K562 (cell line): ENCODE results near the gene TMEM106B. TPM values are rescaled to one million over a fixed set of nuclear protein-coding genes. Genes with fewer than 3 reads are reported as not detected.
A peak's percentile ranks its signal among the peaks of the same experiment; 100 is the strongest.

Source experiments
- ATF7 ChIP-seq: fragments of 450-650 bp; IDR thresholded peaks from 2 replicates; pipeline ENCODE4 v1.7.1; 2014; ENCODE audit warnings: mild to moderate bottlenecking, moderate library complexity
- CXXC5 ChIP-seq: fragments of 250-450 bp; sonication (Bioruptor Pico); IDR thresholded peaks from 2 replicates; pipeline ENCODE4 v1.8.0; 2022; ENCODE audit warnings: inconsistent platforms, mild to moderate bottlenecking, moderate library complexity
- HCFC1 ChIP-seq: IDR thresholded peaks from 2 replicates; pipeline ENCODE4 v1.6.1; 2012; ENCODE audit warnings: low read depth, low read length, improper control_type of control experiment
- MTA1 ChIP-seq: fragments of 450-650 bp; IDR thresholded peaks from 2 replicates; pipeline ENCODE4 v1.6.1; 2017; ENCODE audit warnings: borderline replicate concordance
- NCOA4 ChIP-seq: fragments of 450-650 bp; IDR thresholded peaks from 2 replicates; pipeline ENCODE4 v1.6.1; 2018; ENCODE audit warnings: mild to moderate bottlenecking; ENCODE audit not compliant: partially characterized antibody
- RFX7 ChIP-seq: fragments of 250-450 bp; sonication (Bioruptor Pico); IDR thresholded peaks from 2 replicates; pipeline ENCODE4 v1.5.1; 2021; ENCODE audit warnings: mild to moderate bottlenecking
- TEAD4 ChIP-seq, 2 experiments: sonication (generic) in 1 of 2; formaldehyde crosslinking in 1 of 2; IDR thresholded peaks; 2 replicates each; pipeline versions ENCODE4 v1.6.1 to v1.8.0; 2012 to 2022; ENCODE audit warnings: borderline replicate concordance in 1 of 2, inconsistent platforms in 1 of 2, low read length in 1 of 2, mild to moderate bottlenecking in 1 of 2, missing genetic modification reagents in 1 of 2
- TRIM28 ChIP-seq: fragments of 450-650 bp; IDR thresholded peaks from 2 replicates; pipeline ENCODE4 v1.6.1; 2017
- ZNF184 ChIP-seq: sonication (generic); formaldehyde crosslinking; IDR thresholded peaks from 2 replicates; pipeline ENCODE4 v1.5.0; 2020; ENCODE audit warnings: missing genetic modification reagents
- ZNF408 ChIP-seq: fragments of 250-450 bp; sonication (Bioruptor Pico); IDR thresholded peaks from 2 replicates; pipeline ENCODE4 v1.4.0; 2020; ENCODE audit warnings: low read depth, mild to moderate bottlenecking, moderate library complexity
- ZNF644 ChIP-seq: fragments of 200-800 bp; sonication (Bioruptor generic); IDR thresholded peaks from 2 replicates; pipeline ENCODE4 v1.6.1; 2016; ENCODE audit warnings: low read depth, missing genetic modification characterization, missing compliant biosample characterization
- ZSCAN29 ChIP-seq: fragments of 450-650 bp; IDR thresholded peaks from 2 replicates; pipeline ENCODE4 v1.6.1; 2017
- ZZZ3 ChIP-seq: fragments of 450-650 bp; IDR thresholded peaks from 2 replicates; pipeline ENCODE4 v1.6.1; 2016; ENCODE audit warnings: antibody characterized with exemption, mild to moderate bottlenecking, moderate library complexity
- polyA plus RNA-seq, 8 experiments: library from polyadenylated mRNA; depleted of rRNA in 4 of 8; stranded (reverse) in 5 of 8; unstranded in 3 of 8; fragments of >200 nt; fragmentation: Nextera tagmentation in 2 of 8; fragmentation: Illumina TruSeq in 1 of 8; extraction: Ambion mirVana in 2 of 8; extraction: Trizol in 1 of 8; gene quantifications; 2 replicates each; pipeline versions ENCODE4 v1.2.1 to v1.2.3, GENCODE V29; 2011 to 2014; ENCODE audit warnings: inconsistent platforms in 1 of 8, missing spikeins in 1 of 8
- total RNA-seq, 7 experiments: library from RNA; depleted of rRNA in 6 of 7; stranded (reverse); fragments of >200 nt in 6 of 7; fragmentation: Illumina TruSeq in 2 of 7; extraction: Trizol in 2 of 7; gene quantifications; 2 replicates each; pipeline versions ENCODE4 v1.2.1 to v1.2.3, GENCODE V29; 2011 to 2021; ENCODE audit warnings: low replicate concordance in 1 of 7
- TF ChIP-seq, protein P1 (sequence below): fragments of 200-600 bp; sonication (generic); IDR thresholded peaks from one replicate; pipeline ENCODE4 v1.6.1; 2012; ENCODE audit warnings: mild to moderate bottlenecking, low read depth, low read length, inconsistent platforms
- TF ChIP-seq, protein P2 (sequence below): fragments of 250-450 bp; sonication (Bioruptor Pico); IDR thresholded peaks from 2 replicates; pipeline ENCODE4 v1.8.0; 2021; ENCODE audit warnings: borderline replicate concordance, mild to moderate bottlenecking, moderate library complexity; ENCODE audit not compliant: poor library complexity, severe bottlenecking
- TF ChIP-seq, protein P3 (sequence below): sonication (generic); formaldehyde crosslinking; IDR thresholded peaks from 2 replicates; pipeline ENCODE4 v1.8.1; 2023; ENCODE audit warnings: mild to moderate bottlenecking, missing genetic modification reagents, moderate library complexity

TMEM106B gene
- total and polyA plus RNA-seq, 9 of the 15 experiments (the other 6 are each of a cell fraction or from before 2014, with no cell fraction given): 8.6 to 30.4 (median 18.7) TPM

DNA sequence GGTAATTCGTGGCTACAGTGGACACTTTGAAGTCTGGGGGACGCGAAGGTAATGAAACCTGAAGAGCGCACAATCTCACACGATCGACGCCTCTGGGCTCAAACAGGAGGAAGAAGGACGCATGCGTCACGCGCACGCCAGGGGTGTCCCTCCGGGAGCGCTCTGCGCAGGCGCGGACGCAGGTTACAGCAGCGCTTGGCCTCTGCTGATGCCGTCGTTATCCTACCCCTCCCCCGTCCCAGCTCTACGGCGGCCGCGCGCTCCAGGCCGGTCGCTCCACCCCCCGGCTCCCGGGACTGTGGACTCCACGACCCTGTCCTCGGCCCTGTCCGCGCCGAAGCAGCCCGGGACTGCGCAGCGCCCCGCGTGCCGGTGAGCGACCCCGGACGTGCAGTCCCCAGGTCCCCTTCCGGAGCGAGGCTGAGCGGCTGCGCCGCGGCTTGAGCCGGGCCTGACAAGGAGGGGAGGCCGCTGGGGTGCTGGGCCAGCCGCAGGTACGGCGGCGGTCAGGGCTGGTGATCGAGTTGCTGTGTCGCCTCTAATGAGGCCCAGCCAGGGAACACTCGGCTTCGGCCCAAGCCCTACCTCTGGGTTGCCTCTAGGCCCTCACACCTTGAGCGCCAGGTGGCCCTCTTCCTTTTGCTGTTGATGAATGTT is at the start of gene TMEM106B (continued):
- TF ChIP-seq, protein P1, sequence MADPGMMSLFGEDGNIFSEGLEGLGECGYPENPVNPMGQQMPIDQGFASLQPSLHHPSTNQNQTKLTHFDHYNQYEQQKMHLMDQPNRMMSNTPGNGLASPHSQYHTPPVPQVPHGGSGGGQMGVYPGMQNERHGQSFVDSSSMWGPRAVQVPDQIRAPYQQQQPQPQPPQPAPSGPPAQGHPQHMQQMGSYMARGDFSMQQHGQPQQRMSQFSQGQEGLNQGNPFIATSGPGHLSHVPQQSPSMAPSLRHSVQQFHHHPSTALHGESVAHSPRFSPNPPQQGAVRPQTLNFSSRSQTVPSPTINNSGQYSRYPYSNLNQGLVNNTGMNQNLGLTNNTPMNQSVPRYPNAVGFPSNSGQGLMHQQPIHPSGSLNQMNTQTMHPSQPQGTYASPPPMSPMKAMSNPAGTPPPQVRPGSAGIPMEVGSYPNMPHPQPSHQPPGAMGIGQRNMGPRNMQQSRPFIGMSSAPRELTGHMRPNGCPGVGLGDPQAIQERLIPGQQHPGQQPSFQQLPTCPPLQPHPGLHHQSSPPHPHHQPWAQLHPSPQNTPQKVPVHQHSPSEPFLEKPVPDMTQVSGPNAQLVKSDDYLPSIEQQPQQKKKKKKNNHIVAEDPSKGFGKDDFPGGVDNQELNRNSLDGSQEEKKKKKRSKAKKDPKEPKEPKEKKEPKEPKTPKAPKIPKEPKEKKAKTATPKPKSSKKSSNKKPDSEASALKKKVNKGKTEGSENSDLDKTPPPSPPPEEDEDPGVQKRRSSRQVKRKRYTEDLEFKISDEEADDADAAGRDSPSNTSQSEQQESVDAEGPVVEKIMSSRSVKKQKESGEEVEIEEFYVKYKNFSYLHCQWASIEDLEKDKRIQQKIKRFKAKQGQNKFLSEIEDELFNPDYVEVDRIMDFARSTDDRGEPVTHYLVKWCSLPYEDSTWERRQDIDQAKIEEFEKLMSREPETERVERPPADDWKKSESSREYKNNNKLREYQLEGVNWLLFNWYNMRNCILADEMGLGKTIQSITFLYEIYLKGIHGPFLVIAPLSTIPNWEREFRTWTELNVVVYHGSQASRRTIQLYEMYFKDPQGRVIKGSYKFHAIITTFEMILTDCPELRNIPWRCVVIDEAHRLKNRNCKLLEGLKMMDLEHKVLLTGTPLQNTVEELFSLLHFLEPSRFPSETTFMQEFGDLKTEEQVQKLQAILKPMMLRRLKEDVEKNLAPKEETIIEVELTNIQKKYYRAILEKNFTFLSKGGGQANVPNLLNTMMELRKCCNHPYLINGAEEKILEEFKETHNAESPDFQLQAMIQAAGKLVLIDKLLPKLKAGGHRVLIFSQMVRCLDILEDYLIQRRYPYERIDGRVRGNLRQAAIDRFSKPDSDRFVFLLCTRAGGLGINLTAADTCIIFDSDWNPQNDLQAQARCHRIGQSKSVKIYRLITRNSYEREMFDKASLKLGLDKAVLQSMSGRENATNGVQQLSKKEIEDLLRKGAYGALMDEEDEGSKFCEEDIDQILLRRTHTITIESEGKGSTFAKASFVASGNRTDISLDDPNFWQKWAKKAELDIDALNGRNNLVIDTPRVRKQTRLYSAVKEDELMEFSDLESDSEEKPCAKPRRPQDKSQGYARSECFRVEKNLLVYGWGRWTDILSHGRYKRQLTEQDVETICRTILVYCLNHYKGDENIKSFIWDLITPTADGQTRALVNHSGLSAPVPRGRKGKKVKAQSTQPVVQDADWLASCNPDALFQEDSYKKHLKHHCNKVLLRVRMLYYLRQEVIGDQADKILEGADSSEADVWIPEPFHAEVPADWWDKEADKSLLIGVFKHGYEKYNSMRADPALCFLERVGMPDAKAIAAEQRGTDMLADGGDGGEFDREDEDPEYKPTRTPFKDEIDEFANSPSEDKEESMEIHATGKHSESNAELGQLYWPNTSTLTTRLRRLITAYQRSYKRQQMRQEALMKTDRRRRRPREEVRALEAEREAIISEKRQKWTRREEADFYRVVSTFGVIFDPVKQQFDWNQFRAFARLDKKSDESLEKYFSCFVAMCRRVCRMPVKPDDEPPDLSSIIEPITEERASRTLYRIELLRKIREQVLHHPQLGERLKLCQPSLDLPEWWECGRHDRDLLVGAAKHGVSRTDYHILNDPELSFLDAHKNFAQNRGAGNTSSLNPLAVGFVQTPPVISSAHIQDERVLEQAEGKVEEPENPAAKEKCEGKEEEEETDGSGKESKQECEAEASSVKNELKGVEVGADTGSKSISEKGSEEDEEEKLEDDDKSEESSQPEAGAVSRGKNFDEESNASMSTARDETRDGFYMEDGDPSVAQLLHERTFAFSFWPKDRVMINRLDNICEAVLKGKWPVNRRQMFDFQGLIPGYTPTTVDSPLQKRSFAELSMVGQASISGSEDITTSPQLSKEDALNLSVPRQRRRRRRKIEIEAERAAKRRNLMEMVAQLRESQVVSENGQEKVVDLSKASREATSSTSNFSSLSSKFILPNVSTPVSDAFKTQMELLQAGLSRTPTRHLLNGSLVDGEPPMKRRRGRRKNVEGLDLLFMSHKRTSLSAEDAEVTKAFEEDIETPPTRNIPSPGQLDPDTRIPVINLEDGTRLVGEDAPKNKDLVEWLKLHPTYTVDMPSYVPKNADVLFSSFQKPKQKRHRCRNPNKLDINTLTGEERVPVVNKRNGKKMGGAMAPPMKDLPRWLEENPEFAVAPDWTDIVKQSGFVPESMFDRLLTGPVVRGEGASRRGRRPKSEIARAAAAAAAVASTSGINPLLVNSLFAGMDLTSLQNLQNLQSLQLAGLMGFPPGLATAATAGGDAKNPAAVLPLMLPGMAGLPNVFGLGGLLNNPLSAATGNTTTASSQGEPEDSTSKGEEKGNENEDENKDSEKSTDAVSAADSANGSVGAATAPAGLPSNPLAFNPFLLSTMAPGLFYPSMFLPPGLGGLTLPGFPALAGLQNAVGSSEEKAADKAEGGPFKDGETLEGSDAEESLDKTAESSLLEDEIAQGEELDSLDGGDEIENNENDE: no peak
- TF ChIP-seq ZNF184: no peak
- peak; percentile 89; the same call in 1 of the 2 replicates for TF ChIP-seq MTA1
- TF ChIP-seq ZNF644: no peak
- no peak for TF ChIP-seq RFX7
- TF ChIP-seq ZNF408 (CRISPR knock-in tag): no peak
- peak; percentile 83 for TF ChIP-seq CXXC5
- TF ChIP-seq ZSCAN29: no peak
- TF ChIP-seq TEAD4 (IDR thresholded peaks at IDR 0.05; ENCODE audit: low read length): peak; percentile 4; the same call in 1 of the 2 replicates
- 0 out of 2 replicates have a peak, but pooled peaks have one; percentile 17 for TF ChIP-seq TEAD4 (CRISPR knock-in tag; IDR thresholded peaks at IDR 0.05; ENCODE audit: borderline replicate concordance)
- TF ChIP-seq HCFC1: peak; percentile 70
- no peak for TF ChIP-seq ZZZ3
- TF ChIP-seq NCOA4: no peak
- TF ChIP-seq, protein P2, sequence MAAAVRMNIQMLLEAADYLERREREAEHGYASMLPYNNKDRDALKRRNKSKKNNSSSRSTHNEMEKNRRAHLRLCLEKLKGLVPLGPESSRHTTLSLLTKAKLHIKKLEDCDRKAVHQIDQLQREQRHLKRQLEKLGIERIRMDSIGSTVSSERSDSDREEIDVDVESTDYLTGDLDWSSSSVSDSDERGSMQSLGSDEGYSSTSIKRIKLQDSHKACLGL (CRISPR knock-in tag): no peak
- TF ChIP-seq TRIM28: no peak
- TF ChIP-seq ATF7: peak; percentile 75; the same call in 1 of the 2 replicates
- TF ChIP-seq, protein P3, sequence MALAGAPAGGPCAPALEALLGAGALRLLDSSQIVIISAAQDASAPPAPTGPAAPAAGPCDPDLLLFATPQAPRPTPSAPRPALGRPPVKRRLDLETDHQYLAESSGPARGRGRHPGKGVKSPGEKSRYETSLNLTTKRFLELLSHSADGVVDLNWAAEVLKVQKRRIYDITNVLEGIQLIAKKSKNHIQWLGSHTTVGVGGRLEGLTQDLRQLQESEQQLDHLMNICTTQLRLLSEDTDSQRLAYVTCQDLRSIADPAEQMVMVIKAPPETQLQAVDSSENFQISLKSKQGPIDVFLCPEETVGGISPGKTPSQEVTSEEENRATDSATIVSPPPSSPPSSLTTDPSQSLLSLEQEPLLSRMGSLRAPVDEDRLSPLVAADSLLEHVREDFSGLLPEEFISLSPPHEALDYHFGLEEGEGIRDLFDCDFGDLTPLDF (CRISPR knock-in tag): peak; percentile 67; the same call in 1 of the 2 replicates
